HepG2 (cell line): ENCODE data around the gene TICAM2. TPM values are rescaled to one million over a fixed set of nuclear protein-coding genes. Genes with fewer than 3 reads are reported as not detected.

Experiments used
- ARID5B ChIP-seq: IDR thresholded peaks from 2 replicates; pipeline ENCODE4 v1.4.0; 2020; ENCODE audit warnings: mild to moderate bottlenecking, missing genetic modification reagents
- BCL6 ChIP-seq: IDR thresholded peaks from 2 replicates; pipeline ENCODE4 v1.6.1; 2016; ENCODE audit warnings: missing genetic modification reagents, missing compliant biosample characterization
- ETV5 ChIP-seq: IDR thresholded peaks from 2 replicates; pipeline ENCODE4 v1.6.1; 2018; ENCODE audit warnings: missing biosample characterization, missing genetic modification reagents, inconsistent platforms, borderline replicate concordance
- FOXK2 ChIP-seq: fragments of 450-650 bp; IDR thresholded peaks from 2 replicates; pipeline ENCODE4 v1.6.1; 2016
- HNF4A ChIP-seq: sonication (generic); formaldehyde crosslinking; IDR thresholded peaks from 2 replicates; pipeline ENCODE4 v1.4.0; 2020; ENCODE audit warnings: missing genetic modification reagents
- MAX ChIP-seq: IDR thresholded peaks from 2 replicates; pipeline ENCODE4 v1.6.1; 2012; ENCODE audit warnings: inconsistent platforms
- SP2 ChIP-seq: sonication (generic); formaldehyde crosslinking; IDR thresholded peaks from 2 replicates; pipeline ENCODE4 v1.5.1; 2020; ENCODE audit warnings: mild to moderate bottlenecking, missing genetic modification reagents
- ZBTB10 ChIP-seq: sonication (generic); formaldehyde crosslinking; IDR thresholded peaks from 2 replicates; pipeline ENCODE4 v1.4.0; 2020; ENCODE audit warnings: missing genetic modification reagents, borderline replicate concordance
- ZBTB2 ChIP-seq: sonication (generic); formaldehyde crosslinking; IDR thresholded peaks from 2 replicates; pipeline ENCODE4 v1.8.0; 2022; ENCODE audit warnings: low read depth, missing genetic modification reagents
- ZGPAT ChIP-seq: IDR thresholded peaks from 2 replicates; pipeline ENCODE4 v1.6.1; 2016; ENCODE audit warnings: mild to moderate bottlenecking
- ZNF264 ChIP-seq: sonication (generic); formaldehyde crosslinking; IDR thresholded peaks from 2 replicates; pipeline ENCODE4 v1.4.0; 2020; ENCODE audit warnings: missing genetic modification reagents
- ZNF331 ChIP-seq: sonication (generic); formaldehyde crosslinking; IDR thresholded peaks from 2 replicates; pipeline ENCODE4 v1.4.0; 2020; ENCODE audit warnings: missing genetic modification reagents
- ZNF644 ChIP-seq: IDR thresholded peaks from 2 replicates; pipeline ENCODE4 v1.6.1; 2016; ENCODE audit warnings: low read depth
- polyA plus RNA-seq, 8 experiments: library from polyadenylated mRNA; depleted of rRNA in 3 of 8; stranded (reverse) in 7 of 8; unstranded in 1 of 8; fragments of >200 nt; fragmentation: Illumina TruSeq in 4 of 8; extraction: Trizol in 4 of 8; gene quantifications; 2 replicates each; pipeline versions ENCODE4 v1.2.1 to v1.2.3, GENCODE V29; 2011 to 2016; ENCODE audit warnings: low read depth in 4 of 8, missing spikeins in 1 of 8, mixed read lengths in 1 of 8; ENCODE audit not compliant: insufficient read depth in 1 of 8
- total RNA-seq, 5 experiments: library from RNA; depleted of rRNA; stranded (reverse); fragments of >200 nt; fragmentation: Illumina TruSeq; extraction: Trizol; gene quantifications; 2 replicates each; pipeline ENCODE4 v1.2.3, GENCODE V29; 2016; ENCODE audit warnings: low read depth in 1 of 5
- TF ChIP-seq, protein P1 (sequence below): sonication (generic); formaldehyde crosslinking; IDR thresholded peaks from 2 replicates; pipeline ENCODE4 v1.4.0; 2020; ENCODE audit warnings: missing genetic modification reagents, mild to moderate bottlenecking, borderline replicate concordance
- TF ChIP-seq, protein P2 (sequence below): IDR thresholded peaks from 2 replicates; pipeline ENCODE4 v1.6.1; 2016; ENCODE audit warnings: low read depth, borderline replicate concordance

The TICAM2 gene
- total and polyA plus RNA-seq, 2 of the 13 experiments (the other 11 are each of a cell fraction or from before 2014, with no cell fraction given): 0.04 TPM; not detected in 1

- TF ChIP-seq HNF4A (CRISPR knock-in tag) (peak; percentile 90), ARID5B (CRISPR knock-in tag) (peak; percentile 69), ZNF644 (CRISPR knock-in tag) (peak; percentile 51; the same call in 1 of the 2 replicates), ZBTB10 (CRISPR knock-in tag) (peak; percentile 70; the same call in 1 of the 2 replicates), ZGPAT (CRISPR knock-in tag) (0 out of 2 replicates have a peak, but pooled peaks have one; percentile 47), MAX (0 out of 2 replicates have a peak, but pooled peaks have one; percentile 33), ZNF264 (CRISPR knock-in tag) (0 out of 2 replicates have a peak, but pooled peaks have one; percentile 10), ZBTB2 (CRISPR knock-in tag) (no peak), ETV5 (CRISPR knock-in tag) (peak; percentile 48; the same call in 1 of the 2 replicates), FOXK2 (peak; percentile 46; the same call in 1 of the 2 replicates), BCL6 (CRISPR knock-in tag) (0 out of 2 replicates have a peak, but pooled peaks have one; percentile 28), SP2 (CRISPR knock-in tag) (no peak), ZNF331 (peak; percentile 55)
- TF ChIP-seq, protein P1, sequence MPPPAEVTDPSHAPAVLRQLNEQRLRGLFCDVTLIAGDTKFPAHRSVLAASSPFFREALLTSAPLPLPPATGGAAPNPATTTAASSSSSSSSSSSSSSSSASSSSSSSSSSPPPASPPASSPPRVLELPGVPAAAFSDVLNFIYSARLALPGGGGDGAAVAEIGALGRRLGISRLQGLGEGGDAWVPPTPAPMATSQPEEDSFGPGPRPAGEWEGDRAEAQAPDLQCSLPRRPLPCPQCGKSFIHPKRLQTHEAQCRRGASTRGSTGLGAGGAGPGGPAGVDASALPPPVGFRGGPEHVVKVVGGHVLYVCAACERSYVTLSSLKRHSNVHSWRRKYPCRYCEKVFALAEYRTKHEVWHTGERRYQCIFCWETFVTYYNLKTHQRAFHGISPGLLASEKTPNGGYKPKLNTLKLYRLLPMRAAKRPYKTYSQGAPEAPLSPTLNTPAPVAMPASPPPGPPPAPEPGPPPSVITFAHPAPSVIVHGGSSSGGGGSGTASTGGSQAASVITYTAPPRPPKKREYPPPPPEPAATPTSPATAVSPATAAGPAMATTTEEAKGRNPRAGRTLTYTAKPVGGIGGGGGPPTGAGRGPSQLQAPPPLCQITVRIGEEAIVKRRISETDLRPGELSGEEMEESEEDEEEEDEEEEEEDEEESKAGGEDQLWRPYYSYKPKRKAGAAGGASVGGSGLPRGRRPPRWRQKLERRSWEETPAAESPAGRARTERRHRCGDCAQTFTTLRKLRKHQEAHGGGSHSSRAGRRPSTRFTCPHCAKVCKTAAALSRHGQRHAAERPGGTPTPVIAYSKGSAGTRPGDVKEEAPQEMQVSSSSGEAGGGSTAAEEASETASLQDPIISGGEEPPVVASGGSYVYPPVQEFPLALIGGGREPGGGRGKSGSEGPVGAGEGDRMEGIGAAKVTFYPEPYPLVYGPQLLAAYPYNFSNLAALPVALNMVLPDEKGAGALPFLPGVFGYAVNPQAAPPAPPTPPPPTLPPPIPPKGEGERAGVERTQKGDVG: no peak
- TF ChIP-seq, protein P2, sequence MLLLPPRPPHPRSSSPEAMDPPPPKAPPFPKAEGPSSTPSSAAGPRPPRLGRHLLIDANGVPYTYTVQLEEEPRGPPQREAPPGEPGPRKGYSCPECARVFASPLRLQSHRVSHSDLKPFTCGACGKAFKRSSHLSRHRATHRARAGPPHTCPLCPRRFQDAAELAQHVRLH (CRISPR knock-in tag): peak; percentile 37; the same call in 1 of the 2 replicates
Measured at GRCh38 chr5:115543365-115544042, 58.8 kb downstream of the TICAM2 start (continued).
